Prostate gland (tissue), 2 donors: ENCODE results near the gene SPATA25.

Experiments used
- CTCF ChIP-seq, 4 experiments: fragments of 200-600 bp in 2 of 4; fragments of 450-650 bp in 2 of 4; sonication (generic) in 2 of 4; IDR thresholded peaks; 1 replicate in 3 of 4; 2 replicates in 1 of 4; pipeline ENCODE4 v1.5.1; 2016 to 2019; ENCODE audit warnings: antibody characterized with exemption in 4 of 4, mild to moderate bottlenecking in 2 of 4, moderate library complexity in 2 of 4
- POLR2AphosphoS5 ChIP-seq: sonication (generic); formaldehyde crosslinking; IDR thresholded peaks from one replicate; pipeline ENCODE4 v1.6.1; 2017; ENCODE audit warnings: antibody characterized with exemption

- TF ChIP-seq CTCF (IDR thresholded peaks at IDR 0.05) (no peak), POLR2AphosphoS5 (no peak)
Measured at GRCh38 chr20:45904583-45905504, 17.4 kb upstream of the SPATA25 start.
